ENCODE data around the gene DOCK4.

Gene DOCK4

GRCh38 chr7:111763221-111763801, 442.9 kb downstream of the DOCK4 start:
- no peak overlapping the region for H3K27ac ChIP-seq (ENCODE audit: low read depth, low read length)
- H3K36me3 ChIP-seq (ENCODE audit: control insufficient read depth, insufficient read depth, low read length): peaks cover 2% of the 10 kb centered on the region
- no peaks in the 10 kb centered on the region for H3K4me1 ChIP-seq (ENCODE audit: control insufficient read depth, low read depth, low read length)
- H2BK5ac ChIP-seq (ENCODE audit: low read length): no peak overlapping the region
- no peak overlapping the region for H4K5ac ChIP-seq (ENCODE audit: low read length)
- H4K8ac ChIP-seq (ENCODE audit: low read depth, low read length): no peak overlapping the region
- H2BK15ac ChIP-seq (replicated peaks; ENCODE audit: low read depth): no peak overlapping the region
- peak; percentile 71 for DNase-seq
- H3K56ac ChIP-seq (ENCODE audit: low read length): no peak overlapping the region
- no peak overlapping the region for H3K4ac ChIP-seq (ENCODE audit: low read depth, low read length)
- no peak overlapping the region for H3K9ac ChIP-seq (ENCODE audit: low read length)
- no peak overlapping the region for H3K4me3 ChIP-seq (ENCODE audit: low read length)
- no peak overlapping the region for H3K23ac ChIP-seq (ENCODE audit: low read length)
- no peak overlapping the region for H3K18ac ChIP-seq (ENCODE audit: low read length)
- H3K79me1 ChIP-seq (ENCODE audit: low read length): no peaks in the 10 kb centered on the region
- no peaks in the 10 kb centered on the region for H3K79me2 ChIP-seq (ENCODE audit: control insufficient read depth, insufficient read depth, low read length)
- no CpG with 5 or more reads among the region's 3 CpGs for WGBS (ENCODE audit: extremely low coverage, insufficient coverage, low lambda C conversion rate)
- no peak overlapping the region for H3K4me2 ChIP-seq (ENCODE audit: low read length)
- no peak overlapping the region for H2BK120ac ChIP-seq (ENCODE audit: low read depth, low read length)
- H3K27me3 ChIP-seq (ENCODE audit: insufficient read depth, low read length, poor library complexity): no peaks in the 10 kb centered on the region
- no peak overlapping the region for H2AK5ac ChIP-seq (ENCODE audit: low read length)

DNA sequence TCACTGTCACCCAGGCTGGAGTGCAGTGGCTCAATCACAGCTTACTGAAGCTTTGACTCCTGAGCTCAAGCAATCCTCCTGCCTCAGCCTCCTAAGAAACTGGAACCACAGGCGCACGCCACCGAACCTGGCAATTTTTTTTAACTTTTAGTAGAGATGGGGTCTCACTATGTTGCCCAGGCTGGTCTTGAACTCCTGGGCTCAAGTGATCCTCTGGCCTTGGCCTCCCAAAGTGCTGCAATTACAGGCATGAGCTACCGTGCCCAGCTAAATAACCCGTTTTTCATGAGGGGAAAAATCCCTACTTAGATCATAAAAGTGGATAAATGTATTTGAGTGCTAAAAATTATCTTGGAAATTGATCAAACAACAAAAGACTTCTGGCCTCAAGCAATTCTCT, 443.4 kb downstream of the DOCK4 start:
- Histone ChIP-seq H2AK5ac (ENCODE audit: low read length) (no peak overlapping the region), H3K4me3 (ENCODE audit: low read length) (no peak overlapping the region), H3K4me1 (ENCODE audit: control insufficient read depth, low read depth, low read length) (no peaks in the 10 kb centered on the region), H3K27me3 (ENCODE audit: insufficient read depth, low read length, poor library complexity) (no peaks in the 10 kb centered on the region), H3K18ac (ENCODE audit: low read length) (no peak overlapping the region), H3K27ac (ENCODE audit: low read depth, low read length) (no peak overlapping the region), H2BK5ac (ENCODE audit: low read length) (no peak overlapping the region), H3K36me3 (ENCODE audit: control insufficient read depth, insufficient read depth, low read length) (peaks cover 2% of the 10 kb centered on the region), H3K4me2 (ENCODE audit: low read length) (no peak overlapping the region), H2BK120ac (ENCODE audit: low read depth, low read length) (no peak overlapping the region), H2BK15ac (replicated peaks; ENCODE audit: low read depth) (no peak overlapping the region), H3K23ac (ENCODE audit: low read length) (no peak overlapping the region), H3K79me1 (ENCODE audit: low read length) (no peaks in the 10 kb centered on the region), H4K5ac (ENCODE audit: low read length) (no peak overlapping the region), H3K56ac (ENCODE audit: low read length) (no peak overlapping the region), H3K4ac (ENCODE audit: low read depth, low read length) (no peak overlapping the region), H3K9ac (ENCODE audit: low read length) (no peak overlapping the region), H4K8ac (ENCODE audit: low read depth, low read length) (no peak overlapping the region), H3K79me2 (ENCODE audit: control insufficient read depth, insufficient read depth, low read length) (no peaks in the 10 kb centered on the region)
- DNase-seq: no peak
- no CpG with 5 or more reads among the region's 5 CpGs for WGBS (ENCODE audit: extremely low coverage, insufficient coverage, low lambda C conversion rate)

DNA sequence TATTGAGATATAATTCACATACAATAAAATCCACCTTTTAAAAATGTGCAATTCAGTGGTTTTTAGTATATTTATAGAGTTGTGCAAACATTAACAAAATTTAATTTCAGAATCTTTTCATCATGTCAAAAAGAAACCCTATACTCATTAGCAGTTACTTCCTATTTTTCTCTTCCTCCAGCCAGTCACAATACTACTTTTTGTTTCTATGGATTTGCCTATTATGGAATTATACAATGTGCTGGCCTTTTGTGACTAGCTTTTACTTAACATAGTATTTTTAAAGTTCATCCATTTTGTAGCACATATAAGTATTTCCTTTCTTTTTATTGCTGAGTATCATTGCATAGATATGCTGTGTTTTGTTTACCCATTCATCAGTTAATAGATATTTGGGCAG, 444.0 kb downstream of the DOCK4 start:
- Histone ChIP-seq H3K9ac (ENCODE audit: low read length) (no peak overlapping the region), H2BK5ac (ENCODE audit: low read length) (no peak overlapping the region), H3K27me3 (ENCODE audit: insufficient read depth, low read length, poor library complexity) (no peaks in the 10 kb centered on the region), H2AK5ac (ENCODE audit: low read length) (no peak overlapping the region), H2BK120ac (ENCODE audit: low read depth, low read length) (no peak overlapping the region), H3K56ac (ENCODE audit: low read length) (no peak overlapping the region), H3K4me2 (ENCODE audit: low read length) (no peak overlapping the region), H3K18ac (ENCODE audit: low read length) (no peak overlapping the region), H2BK15ac (replicated peaks; ENCODE audit: low read depth) (no peak overlapping the region), H3K79me2 (ENCODE audit: control insufficient read depth, insufficient read depth, low read length) (no peaks in the 10 kb centered on the region), H4K5ac (ENCODE audit: low read length) (no peak overlapping the region), H3K79me1 (ENCODE audit: low read length) (no peaks in the 10 kb centered on the region), H3K27ac (ENCODE audit: low read depth, low read length) (no peak overlapping the region), H3K4me3 (ENCODE audit: low read length) (no peak overlapping the region), H4K8ac (ENCODE audit: low read depth, low read length) (no peak overlapping the region), H3K23ac (ENCODE audit: low read length) (no peak overlapping the region), H3K36me3 (ENCODE audit: control insufficient read depth, insufficient read depth, low read length) (peaks cover 2% of the 10 kb centered on the region), H3K4ac (ENCODE audit: low read depth, low read length) (no peak overlapping the region), H3K4me1 (ENCODE audit: control insufficient read depth, low read depth, low read length) (no peaks in the 10 kb centered on the region)
- DNase-seq: no peak

GRCh38 chr7:111760043-111760442, 446.2 kb downstream of the DOCK4 start:
- no CpG with 5 or more reads among the region's 8 CpGs for WGBS (ENCODE audit: extremely low coverage, insufficient coverage, low lambda C conversion rate)
- no peak overlapping the region for H3K18ac ChIP-seq (ENCODE audit: low read length)
- no peak overlapping the region for H2BK15ac ChIP-seq (replicated peaks; ENCODE audit: low read depth)

DNA sequence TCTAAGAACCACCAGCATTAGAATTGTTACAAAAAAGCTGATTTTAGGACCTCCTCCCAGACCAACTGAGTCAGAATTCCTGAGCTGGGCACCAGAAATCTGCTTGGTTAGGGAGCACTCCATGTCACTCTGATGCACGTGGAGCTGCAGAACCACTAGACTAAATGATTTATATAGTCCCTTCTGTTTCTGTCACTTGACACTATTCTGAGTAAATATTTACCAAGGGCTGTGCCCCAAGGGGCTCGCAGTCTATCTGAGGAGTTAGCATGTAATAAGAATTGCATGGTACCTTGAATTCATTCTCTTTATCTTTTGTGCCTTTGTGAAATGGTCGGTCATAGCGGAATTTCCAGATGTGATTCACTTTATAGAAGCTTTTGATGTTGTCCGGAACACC, 447.9 kb downstream of the DOCK4 start:
- H3K79me1 ChIP-seq (ENCODE audit: low read length): no peaks in the 10 kb centered on the region
- H2BK15ac ChIP-seq (replicated peaks; ENCODE audit: low read depth): no peak overlapping the region
- no peaks in the 10 kb centered on the region for H3K79me2 ChIP-seq (ENCODE audit: control insufficient read depth, insufficient read depth, low read length)
- no peak overlapping the region for H4K5ac ChIP-seq (ENCODE audit: low read length)
- H3K27ac ChIP-seq (ENCODE audit: low read depth, low read length): no peak overlapping the region
- H3K56ac ChIP-seq (ENCODE audit: low read length): no peak overlapping the region
- DNase-seq: no peak
- peaks cover 2% of the 10 kb centered on the region for H3K36me3 ChIP-seq (ENCODE audit: control insufficient read depth, insufficient read depth, low read length)
- H2BK5ac ChIP-seq (ENCODE audit: low read length): no peak overlapping the region
- H3K4ac ChIP-seq (ENCODE audit: low read depth, low read length): no peak overlapping the region
- H3K4me1 ChIP-seq (ENCODE audit: control insufficient read depth, low read depth, low read length): no peaks in the 10 kb centered on the region
- H3K23ac ChIP-seq (ENCODE audit: low read length): no peak overlapping the region
- H3K4me3 ChIP-seq (ENCODE audit: low read length): no peak overlapping the region
- no peak overlapping the region for H3K9ac ChIP-seq (ENCODE audit: low read length)
- H2AK5ac ChIP-seq (ENCODE audit: low read length): no peak overlapping the region
- no peak overlapping the region for H3K4me2 ChIP-seq (ENCODE audit: low read length)
- no peak overlapping the region for H2BK120ac ChIP-seq (ENCODE audit: low read depth, low read length)
- no peak overlapping the region for H3K18ac ChIP-seq (ENCODE audit: low read length)
- H3K27me3 ChIP-seq (ENCODE audit: insufficient read depth, low read length, poor library complexity): no peaks in the 10 kb centered on the region
- H4K8ac ChIP-seq (ENCODE audit: low read depth, low read length): no peak overlapping the region
- no CpG with 5 or more reads among the region's 5 CpGs for WGBS (ENCODE audit: extremely low coverage, insufficient coverage, low lambda C conversion rate)

More at GRCh38 chr7:111760043-111760442, 446.2 kb downstream of the DOCK4 start:
- H3K4ac ChIP-seq (ENCODE audit: low read depth, low read length): no peak overlapping the region
- no peak overlapping the region for H4K5ac ChIP-seq (ENCODE audit: low read length)
- no peak overlapping the region for H3K23ac ChIP-seq (ENCODE audit: low read length)
- no peak overlapping the region for H3K56ac ChIP-seq (ENCODE audit: low read length)
- no peak overlapping the region for H3K9ac ChIP-seq (ENCODE audit: low read length)
- H4K8ac ChIP-seq (ENCODE audit: low read depth, low read length): no peak overlapping the region
- H3K4me3 ChIP-seq (ENCODE audit: low read length): no peak overlapping the region
- H3K79me2 ChIP-seq (ENCODE audit: control insufficient read depth, insufficient read depth, low read length): no peaks in the 10 kb centered on the region
- no peaks in the 10 kb centered on the region for H3K79me1 ChIP-seq (ENCODE audit: low read length)
- H2BK5ac ChIP-seq (ENCODE audit: low read length): no peak overlapping the region
- H3K36me3 ChIP-seq (ENCODE audit: control insufficient read depth, insufficient read depth, low read length): peaks cover 2% of the 10 kb centered on the region
- no peak overlapping the region for H2BK120ac ChIP-seq (ENCODE audit: low read depth, low read length)
- no peak overlapping the region for H2AK5ac ChIP-seq (ENCODE audit: low read length)
- H3K27ac ChIP-seq (ENCODE audit: low read depth, low read length): no peak overlapping the region
- H3K4me1 ChIP-seq (ENCODE audit: control insufficient read depth, low read depth, low read length): no peaks in the 10 kb centered on the region
- DNase-seq: no peak
- no peaks in the 10 kb centered on the region for H3K27me3 ChIP-seq (ENCODE audit: insufficient read depth, low read length, poor library complexity)
- no peak overlapping the region for H3K4me2 ChIP-seq (ENCODE audit: low read length)

GRCh38 chr7:111756687-111757178, 449.5 kb downstream of the DOCK4 start:
- H3K4me2 ChIP-seq (ENCODE audit: low read length): no peak overlapping the region
- no peak overlapping the region for H4K8ac ChIP-seq (ENCODE audit: low read depth, low read length)
- no peaks in the 10 kb centered on the region for H3K4me1 ChIP-seq (ENCODE audit: control insufficient read depth, low read depth, low read length)
- no peak overlapping the region for H2BK5ac ChIP-seq (ENCODE audit: low read length)
- H3K56ac ChIP-seq (ENCODE audit: low read length): peak overlapping the region; percentile 65
- H3K36me3 ChIP-seq (ENCODE audit: control insufficient read depth, insufficient read depth, low read length): peaks cover 2% of the 10 kb centered on the region
- no peak overlapping the region for H3K4ac ChIP-seq (ENCODE audit: low read depth, low read length)
- H3K18ac ChIP-seq (ENCODE audit: low read length): no peak overlapping the region
- no peaks in the 10 kb centered on the region for H3K79me2 ChIP-seq (ENCODE audit: control insufficient read depth, insufficient read depth, low read length)
- WGBS (ENCODE audit: extremely low coverage, insufficient coverage, low lambda C conversion rate): no CpG with 5 or more reads among the region's 11 CpGs
- no peak overlapping the region for H3K4me3 ChIP-seq (ENCODE audit: low read length)
- peak; percentile 87 for DNase-seq
- no peaks in the 10 kb centered on the region for H3K79me1 ChIP-seq (ENCODE audit: low read length)
- no peak overlapping the region for H3K23ac ChIP-seq (ENCODE audit: low read length)
- H2AK5ac ChIP-seq (ENCODE audit: low read length): no peak overlapping the region
- H4K5ac ChIP-seq (ENCODE audit: low read length): no peak overlapping the region
- no peak overlapping the region for H2BK120ac ChIP-seq (ENCODE audit: low read depth, low read length)
- H2BK15ac ChIP-seq (replicated peaks; ENCODE audit: low read depth): no peak overlapping the region
- no peaks in the 10 kb centered on the region for H3K27me3 ChIP-seq (ENCODE audit: insufficient read depth, low read length, poor library complexity)
- H3K27ac ChIP-seq (ENCODE audit: low read depth, low read length): no peak overlapping the region
- H3K9ac ChIP-seq (ENCODE audit: low read length): peak overlapping the region; percentile 56
